Peyer's patch (tissue), 4 donors: Measurements from ENCODE around the gene CASP5.

Source experiments
- CTCF ChIP-seq, 6 experiments: fragments of 450-650 bp in 4 of 6; fragments of 200-600 bp in 2 of 6; sonication (generic) in 1 of 6; IDR thresholded peaks; one replicate each; pipeline ENCODE4 v1.5.1; 2017 to 2019; ENCODE audit warnings: antibody characterized with exemption in 6 of 6, mild to moderate bottlenecking in 3 of 6, moderate library complexity in 1 of 6
- POLR2A ChIP-seq, 2 donors: fragments of 450-650 bp; IDR thresholded peaks; one replicate each; pipeline ENCODE4 v1.5.1; 2017; ENCODE audit warnings: antibody characterized with exemption in 2 of 2, mild to moderate bottlenecking in 2 of 2, moderate library complexity in 2 of 2

DNA sequence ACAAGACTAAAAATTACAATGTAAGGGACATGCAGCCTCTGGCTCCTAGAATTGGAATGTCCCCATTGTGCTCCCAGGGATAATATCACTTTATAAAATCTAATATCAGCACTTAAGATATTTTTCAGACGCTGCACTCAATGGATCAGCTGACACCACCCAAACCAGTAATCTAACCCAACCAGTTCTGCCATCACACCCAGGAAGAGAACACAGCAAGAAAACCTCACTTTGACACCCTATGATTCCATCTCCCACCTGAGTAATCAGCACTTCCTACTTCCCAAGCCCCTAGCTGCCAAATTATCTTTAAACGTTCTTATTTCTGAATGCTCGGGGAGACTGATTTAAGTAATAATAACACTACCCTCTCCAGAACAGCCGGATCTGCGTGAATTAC lies 57.2 kb downstream of the CASP5 start:
- TF ChIP-seq CTCF (IDR thresholded peaks at IDR 0.05) (no peak), POLR2A (IDR thresholded peaks at IDR 0.05) (no peak)
